ENCODE results near the gene LMAN1. TPM values are rescaled to one million over a fixed set of nuclear protein-coding genes. Genes with fewer than 3 reads are reported as not detected.

Gene LMAN1
- total RNA-seq, 1 experiment from 2014 or later: 77.3 TPM

- no peak for TF ChIP-seq ZNF512 (CRISPR knock-in tag; IDR thresholded peaks at IDR 0.05; ENCODE audit: borderline replicate concordance)
These were observed 79.9 kb downstream of the LMAN1 start (continued) for GRCh38 chr18:59279193-59279592.

- no peak overlapping the region for H3K4me3 Mint-ChIP-seq
- CTCF ChIA-PET: interaction anchor here (1.9 kb wide), 1 partner anchor 124 kb away, joined by 7 read pairs; no protein-coding TSS in a partner anchor
- H3K27ac Mint-ChIP-seq: no peak overlapping the region
- DNase-seq (ENCODE audit: low spot score) (no peak), ATAC-seq (no peak)
- H3K36me3 Mint-ChIP-seq: no peaks in the 10 kb centered on the region
- POLR2A ChIA-PET: no interaction called here
- H3K27me3 Mint-ChIP-seq (ENCODE audit: low read depth): peaks cover 99% of the 10 kb centered on the region
- peaks cover 22% of the 10 kb centered on the region for H3K4me1 Mint-ChIP-seq
- no peaks in the 10 kb centered on the region for H3K9me3 Mint-ChIP-seq
- TF ChIP-seq ZNF532 (CRISPR knock-in tag; IDR thresholded peaks at IDR 0.05; ENCODE audit: borderline replicate concordance) (no peak), ZNF281 (CRISPR knock-in tag; IDR thresholded peaks at IDR 0.05) (no peak), HMGA2 (CRISPR knock-in tag; IDR thresholded peaks at IDR 0.05) (no peak), ARID4B (CRISPR knock-in tag; IDR thresholded peaks at IDR 0.05; ENCODE audit: borderline replicate concordance) (no peak), HMGXB4 (CRISPR knock-in tag; IDR thresholded peaks at IDR 0.05) (no peak), MLX (CRISPR knock-in tag; IDR thresholded peaks at IDR 0.05) (no peak), AFF4 (CRISPR knock-in tag; IDR thresholded peaks at IDR 0.05; ENCODE audit: borderline replicate concordance) (no peak), CDX4 (CRISPR knock-in tag; IDR thresholded peaks at IDR 0.05; ENCODE audit: borderline replicate concordance) (no peak), SP1 (CRISPR knock-in tag; conservative IDR thresholded peaks at IDR 0.05) (no peak), ZNF512 (CRISPR knock-in tag; IDR thresholded peaks at IDR 0.05; ENCODE audit: borderline replicate concordance) (no peak), NR2C2 (CRISPR knock-in tag; IDR thresholded peaks at IDR 0.05) (no peak)
These were observed 80.3 kb downstream of the LMAN1 start for GRCh38 chr18:59278793-59279192.

Data from WTC11 (cell line).